IPS DF 4.7 (cell line): Measurements from ENCODE around the gene DDIT4L.
"Not testable (repeated sequence)": the region's sequence is repeated elsewhere in the genome, so short reads cannot be mapped to it uniquely, and the experiment has no call there.

Experiments
- DNase-seq: peaks from one replicate; pipeline ENCODE4 v3.0.0-alpha.2; 2013; ENCODE audit warnings: low spot score; ENCODE audit errors: extremely low read depth

The DDIT4L gene

GRCh38 chr4:100166297-100167039, 23.8 kb downstream of the DDIT4L start:
- no peak for DNase-seq

DNA sequence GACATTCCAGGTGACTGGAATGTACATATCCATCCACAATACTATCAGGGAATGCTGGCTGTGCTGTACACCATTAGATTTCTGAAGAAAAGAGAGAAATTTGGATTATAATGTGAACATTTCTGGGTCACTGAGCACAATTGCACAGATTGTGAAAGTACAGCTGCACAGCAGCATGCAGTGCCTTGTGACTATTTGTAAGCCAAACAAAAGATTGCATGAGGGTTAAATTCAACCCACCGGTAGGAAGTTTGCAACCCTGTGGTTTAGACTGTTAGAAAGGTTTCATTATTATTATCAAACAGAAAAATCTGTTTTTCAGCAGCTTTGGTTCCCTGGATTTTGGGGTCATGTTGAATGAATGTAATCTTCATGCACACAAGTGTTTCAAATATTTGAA, 24.5 kb downstream of the DDIT4L start:
- no peak for DNase-seq

DNA sequence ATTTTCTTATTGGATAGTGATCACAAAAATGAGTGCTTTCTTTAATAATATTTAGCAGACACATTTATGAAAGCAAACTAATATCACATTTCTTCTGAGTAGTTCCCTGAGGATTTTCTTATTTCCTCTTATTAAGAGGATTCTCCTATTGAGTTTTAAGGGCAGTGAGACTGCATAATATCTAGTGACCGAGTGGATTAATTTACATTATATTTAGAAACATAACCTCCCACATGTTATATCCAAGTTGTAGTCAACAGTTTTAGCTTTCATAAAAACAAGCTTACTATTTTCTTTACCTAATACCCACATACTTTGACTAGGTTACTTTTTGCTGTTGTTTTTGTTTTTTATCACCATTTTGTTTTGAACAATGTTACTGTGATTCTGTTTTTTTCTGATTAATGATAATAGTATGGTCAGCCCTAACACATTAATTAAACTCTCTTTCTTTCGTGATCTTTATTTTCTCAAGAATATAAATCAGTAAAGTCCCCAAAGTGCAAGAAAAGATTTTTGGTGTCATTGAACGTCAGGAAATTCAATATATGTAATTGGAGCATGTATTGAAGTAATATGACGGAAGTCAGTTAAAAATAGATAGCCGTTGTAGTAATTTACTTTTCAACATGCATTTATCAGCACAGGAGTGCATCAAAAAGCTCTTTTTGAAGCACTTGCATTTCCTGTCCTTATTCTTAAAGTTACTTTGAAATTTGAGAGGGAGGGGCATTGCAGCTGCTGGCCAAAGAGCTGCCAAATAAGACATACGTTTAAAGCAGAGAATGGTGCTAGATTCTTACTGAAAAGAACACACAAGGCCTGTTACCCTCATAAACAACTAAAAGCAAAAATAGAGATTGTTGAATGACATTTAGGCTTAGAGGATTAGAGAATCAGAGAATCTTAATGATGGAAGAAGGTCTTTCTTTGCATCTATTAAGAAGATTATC, 25.2 kb downstream of the DDIT4L start:
- no peak for DNase-seq

DNA sequence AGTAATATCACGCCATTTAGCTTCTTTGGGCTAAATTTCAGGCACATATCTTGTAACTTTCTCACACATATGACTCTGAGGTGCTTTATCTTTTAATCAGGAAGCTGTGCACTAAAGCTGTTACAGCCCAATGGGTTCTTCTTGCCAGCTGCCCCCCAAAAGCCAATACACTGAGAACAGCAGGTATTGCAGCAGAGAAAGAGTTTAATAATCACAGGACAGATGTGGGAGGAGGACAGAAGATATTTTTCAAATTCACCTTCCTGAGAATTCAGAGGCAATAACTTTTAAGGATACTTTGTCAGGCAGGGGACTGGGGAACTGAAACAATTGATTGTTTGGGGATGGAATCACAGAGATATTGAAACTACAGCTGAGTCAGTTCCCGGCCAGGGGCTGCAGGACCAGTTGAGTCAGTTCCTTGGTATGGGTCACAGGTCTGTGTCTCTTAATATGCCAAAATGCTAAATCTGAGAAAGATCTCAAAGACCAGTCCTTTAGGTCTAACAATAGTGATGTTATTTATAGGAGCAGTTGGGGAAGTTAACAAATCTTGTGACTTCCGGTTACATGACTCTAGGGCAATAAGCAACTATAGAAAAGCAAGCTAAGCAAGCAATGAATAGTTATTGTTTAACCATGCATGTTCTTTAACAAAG, 28.1 kb downstream of the DDIT4L start:
- no peak for DNase-seq

DNA sequence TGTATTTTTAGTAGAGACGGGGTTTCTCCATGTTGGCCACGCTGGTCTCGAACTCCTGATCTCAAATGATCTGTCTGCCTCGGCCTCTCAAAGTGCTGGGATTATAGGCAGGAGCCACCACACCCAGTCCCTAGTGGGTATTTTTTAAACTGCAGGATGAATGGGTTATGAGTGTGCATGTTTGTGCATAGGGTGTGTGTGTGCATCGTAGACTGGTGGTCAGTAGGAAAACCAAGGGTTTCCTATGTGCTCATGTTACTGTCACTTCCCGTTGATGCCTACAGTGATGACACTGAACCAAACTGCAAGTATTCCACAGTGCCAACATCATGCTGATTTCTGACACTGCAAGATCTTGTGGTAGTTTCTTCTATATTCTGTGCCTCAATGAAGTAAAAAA, 41.1 kb downstream of the DDIT4L start:
- no peak for DNase-seq

GRCh38 chr4:100147684-100148083, 42.6 kb downstream of the DDIT4L start:
- DNase-seq, result no peak

DNA sequence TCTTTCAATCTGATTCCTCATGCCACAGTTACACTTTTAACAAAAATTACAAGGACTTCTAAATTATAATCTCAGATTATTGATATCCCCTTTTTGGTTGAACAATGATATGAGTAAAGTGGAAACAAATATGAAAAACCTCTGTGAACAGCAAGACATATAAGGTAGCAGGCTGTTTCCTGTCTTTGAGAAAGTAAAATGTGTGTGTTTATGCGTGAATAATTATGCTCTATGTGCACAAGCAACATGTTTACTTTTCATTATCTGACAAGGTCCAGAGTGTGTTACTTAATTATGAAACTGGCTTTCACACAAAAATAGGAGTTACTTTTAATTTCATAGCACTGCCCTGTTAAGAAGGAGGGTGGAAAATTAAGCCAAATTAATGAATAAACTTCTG, 43.1 kb downstream of the DDIT4L start:
- DNase-seq, result no peak

- DNase-seq, result no peak
Measured at GRCh38 chr4:100146756-100147155, 43.5 kb downstream of the DDIT4L start.

- not testable (repeated sequence) for DNase-seq
Measured at GRCh38 chr4:100137320-100137719, 52.9 kb downstream of the DDIT4L start.
